AG04450 (cell line): ENCODE data around the gene CLEC12A. TPM values are rescaled to one million over a fixed set of nuclear protein-coding genes. Genes with fewer than 3 reads are reported as not detected.

Experiments
- CTCF ChIA-PET: fragments of 300-600, 350-600 bp; formaldehyde crosslinking; extraction: SDS; loops from one replicate; lab custom pipeline; 2022; ENCODE audit warnings: antibody characterized with exemption, inconsistent platforms; lab: Charles Lee
- POLR2A ChIA-PET: fragments of 350-600 bp; formaldehyde crosslinking; extraction: SDS; loops from one replicate; lab custom pipeline; 2021; ENCODE audit warnings: antibody characterized with exemption, inconsistent platforms; lab: Yijun Ruan, JAX
- DNase-seq: peaks from one replicate; pipeline ENCODE4 v3.0.0-alpha.2; 2011; ENCODE audit warnings: low read depth, low spot score
- H3K27ac ChIP-seq: one replicate; pipeline ENCODE4 v1.5.1; 2012; ENCODE audit warnings: low read depth, low read length, control low read depth
- H3K27me3 ChIP-seq: one replicate; pipeline ENCODE4 v1.6.0; 2012; ENCODE audit warnings: low read length; ENCODE audit not compliant: control insufficient read depth, insufficient read depth
- H3K4me3 ChIP-seq: 2 replicates; pipeline ENCODE4 v1.5.1; 2011; ENCODE audit warnings: mild to moderate bottlenecking, low read depth, low read length, control low read depth
- H3K9me3 ChIP-seq: 2 replicates; pipeline ENCODE4 v1.5.1; 2012; ENCODE audit warnings: low read length; ENCODE audit not compliant: control insufficient read depth, insufficient read depth
- polyA minus RNA-seq: library from RNA; depleted of rRNA, polyadenylated mRNA; stranded (reverse); fragments of >200 nt; gene quantifications from 2 replicates; pipeline ENCODE4 v1.2.3, GENCODE V29; 2011; rRNA and poly(A)+ RNA removed
- polyA plus RNA-seq: library from polyadenylated mRNA; depleted of rRNA; stranded (reverse); fragments of >200 nt; gene quantifications from 2 replicates; pipeline ENCODE4 v1.2.3, GENCODE V29; 2011; rRNA removed
- TF ChIP-seq, protein P1 (sequence below): IDR thresholded peaks from 2 replicates; pipeline ENCODE4 v1.5.1; 2011; ENCODE audit warnings: low read depth, low read length, control low read depth, inconsistent platforms

Gene CLEC12A
- polyA plus RNA-seq (not detected in 2 replicates), polyA minus RNA-seq (not detected in 2 replicates)

DNA sequence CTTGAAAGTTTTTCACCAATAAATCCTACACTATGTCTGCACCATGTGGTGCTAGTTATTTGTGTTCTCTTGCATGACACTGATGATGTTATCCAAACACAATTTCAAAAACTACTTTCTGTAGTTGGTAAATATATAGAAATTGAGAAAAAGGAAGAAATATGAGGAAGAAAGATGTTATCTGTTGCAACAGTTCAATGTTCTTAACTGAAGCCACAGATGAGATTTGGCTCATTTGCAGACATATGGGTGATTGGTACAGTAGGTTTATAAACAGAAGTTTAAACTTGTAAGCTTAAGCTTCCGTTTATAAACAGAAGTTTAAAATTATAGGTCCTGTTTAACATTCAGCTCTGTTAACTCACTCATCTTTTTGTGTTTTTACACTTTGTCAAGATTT lies at the start of gene CLEC12A:
Gene CLEC12A, plus strand, starts transcription at position 229 of the 400 bp plus-strand sequence. CDS start 188 bp downstream, outside the sequence.
- TF ChIP-seq, protein P1, sequence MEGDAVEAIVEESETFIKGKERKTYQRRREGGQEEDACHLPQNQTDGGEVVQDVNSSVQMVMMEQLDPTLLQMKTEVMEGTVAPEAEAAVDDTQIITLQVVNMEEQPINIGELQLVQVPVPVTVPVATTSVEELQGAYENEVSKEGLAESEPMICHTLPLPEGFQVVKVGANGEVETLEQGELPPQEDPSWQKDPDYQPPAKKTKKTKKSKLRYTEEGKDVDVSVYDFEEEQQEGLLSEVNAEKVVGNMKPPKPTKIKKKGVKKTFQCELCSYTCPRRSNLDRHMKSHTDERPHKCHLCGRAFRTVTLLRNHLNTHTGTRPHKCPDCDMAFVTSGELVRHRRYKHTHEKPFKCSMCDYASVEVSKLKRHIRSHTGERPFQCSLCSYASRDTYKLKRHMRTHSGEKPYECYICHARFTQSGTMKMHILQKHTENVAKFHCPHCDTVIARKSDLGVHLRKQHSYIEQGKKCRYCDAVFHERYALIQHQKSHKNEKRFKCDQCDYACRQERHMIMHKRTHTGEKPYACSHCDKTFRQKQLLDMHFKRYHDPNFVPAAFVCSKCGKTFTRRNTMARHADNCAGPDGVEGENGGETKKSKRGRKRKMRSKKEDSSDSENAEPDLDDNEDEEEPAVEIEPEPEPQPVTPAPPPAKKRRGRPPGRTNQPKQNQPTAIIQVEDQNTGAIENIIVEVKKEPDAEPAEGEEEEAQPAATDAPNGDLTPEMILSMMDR: no peak
- DNase-seq: no peak
- Histone ChIP-seq H3K9me3 (no peaks in the 10 kb centered on the region), H3K4me3 (no peak within 1 kb of the TSS), H3K27me3 (no peaks in the 10 kb centered on the region), H3K27ac (no peak within 1 kb of the TSS)
- ChIA-PET POLR2A (no interaction called here), CTCF (interaction anchor here (1.1 kb wide), 1 partner anchor 12 kb away, joined by 3 read pairs; no protein-coding TSS in a partner anchor)

DNA sequence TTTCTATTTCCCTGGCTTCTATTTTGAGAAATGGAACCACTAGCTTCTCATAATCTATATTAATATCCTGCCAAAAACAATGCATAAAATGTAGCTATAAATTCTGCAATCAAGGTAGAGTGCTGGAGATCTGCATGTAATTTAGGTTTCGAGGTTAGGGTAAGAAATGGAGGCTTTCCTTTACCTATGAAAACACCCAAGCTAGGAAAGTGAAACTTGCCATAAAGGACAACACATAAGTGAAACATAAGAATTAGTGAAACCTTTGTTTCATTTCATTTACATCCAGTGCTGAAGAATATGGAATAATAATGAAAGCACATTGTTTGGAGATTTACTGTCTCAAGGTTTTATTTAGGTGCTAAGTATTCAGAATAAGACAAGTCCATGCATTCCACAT lies 48.8 kb upstream of the CLEC12A start:
- ChIA-PET CTCF (interaction anchor here (1.3 to 1.7 kb wide), 3 partner anchors 18 to 172 kb away, joined by 5 to 16 read pairs (median 7); no protein-coding TSS in a partner anchor), POLR2A (no interaction called here)
- no peak for DNase-seq
- Histone ChIP-seq H3K27ac (no peak overlapping the region), H3K4me3 (no peak overlapping the region), H3K27me3 (no peaks in the 10 kb centered on the region), H3K9me3 (no peaks in the 10 kb centered on the region)
- TF ChIP-seq, protein P1: no peak

DNA sequence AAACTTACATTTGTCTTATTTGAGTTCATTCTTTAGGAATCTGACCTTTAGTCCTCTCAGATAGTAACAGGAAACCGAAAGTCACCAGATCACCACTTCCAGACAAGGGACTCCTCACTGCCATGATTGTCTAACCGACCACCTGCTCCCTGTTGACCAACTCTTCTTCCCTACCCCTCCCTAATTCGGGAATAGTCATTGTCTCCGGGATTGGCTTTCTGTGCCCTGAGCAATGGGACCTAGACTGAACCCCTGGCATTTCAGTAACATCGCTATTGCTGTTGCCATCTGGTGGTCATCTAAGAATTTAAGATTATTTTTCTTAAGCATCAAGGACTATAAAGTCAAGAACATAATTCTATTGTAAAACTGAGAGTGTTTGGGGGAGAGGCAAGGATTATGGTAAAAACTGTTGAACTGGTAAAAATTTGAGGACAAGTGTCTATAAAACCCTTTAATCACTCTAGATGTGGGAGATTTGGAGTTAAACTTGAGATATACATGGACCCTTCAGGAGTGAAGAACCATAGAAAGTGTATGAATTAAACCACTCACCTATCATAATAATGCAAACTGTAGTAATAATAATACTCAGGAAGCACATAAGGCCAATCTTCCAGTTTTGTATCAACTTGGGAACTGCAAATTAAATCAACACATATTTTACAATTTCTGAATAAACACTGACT lies 45.4 kb upstream of the CLEC12A start:
- H3K27ac ChIP-seq: no peak overlapping the region
- peak; percentile 6 for DNase-seq
- no peaks in the 10 kb centered on the region for H3K27me3 ChIP-seq
- H3K9me3 ChIP-seq: no peaks in the 10 kb centered on the region
- no peak overlapping the region for H3K4me3 ChIP-seq
- TF ChIP-seq, protein P1: peak; percentile 63
- ChIA-PET POLR2A (no interaction called here), CTCF (interaction anchor here (0.6 to 4.9 kb wide), 8 partner anchors 9 to 183 kb away, joined by 3 to 128 read pairs (median 4); no protein-coding TSS in a partner anchor)

DNA sequence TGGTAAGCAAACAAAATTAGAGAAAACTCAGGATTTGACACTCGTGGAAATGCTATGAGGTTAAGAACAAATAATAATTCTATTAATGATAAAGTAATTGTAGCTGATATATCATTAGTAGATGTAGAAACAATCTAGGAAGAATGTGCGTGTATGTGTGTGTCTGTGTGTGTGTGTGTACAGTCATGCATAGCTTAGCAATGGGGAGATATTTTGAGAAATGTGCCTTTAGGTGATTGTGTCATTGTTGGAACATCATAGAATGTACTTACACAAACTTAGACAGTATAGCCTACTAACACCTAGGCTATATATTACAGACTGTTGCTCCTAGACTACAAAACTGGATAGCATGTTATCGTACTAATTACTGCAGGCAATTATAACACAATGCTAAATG lies 44.3 kb upstream of the CLEC12A start:
- ChIA-PET POLR2A (no interaction called here), CTCF (interaction anchor here (0.6 to 4.9 kb wide), 8 partner anchors 26 to 213 kb away, joined by 3 to 128 read pairs (median 6); no protein-coding TSS in a partner anchor)
- TF ChIP-seq, protein P1: no peak
- DNase-seq: no peak
- H3K27me3 ChIP-seq: no peaks in the 10 kb centered on the region
- no peaks in the 10 kb centered on the region for H3K9me3 ChIP-seq
- no peak overlapping the region for H3K4me3 ChIP-seq
- no peak overlapping the region for H3K27ac ChIP-seq

DNA sequence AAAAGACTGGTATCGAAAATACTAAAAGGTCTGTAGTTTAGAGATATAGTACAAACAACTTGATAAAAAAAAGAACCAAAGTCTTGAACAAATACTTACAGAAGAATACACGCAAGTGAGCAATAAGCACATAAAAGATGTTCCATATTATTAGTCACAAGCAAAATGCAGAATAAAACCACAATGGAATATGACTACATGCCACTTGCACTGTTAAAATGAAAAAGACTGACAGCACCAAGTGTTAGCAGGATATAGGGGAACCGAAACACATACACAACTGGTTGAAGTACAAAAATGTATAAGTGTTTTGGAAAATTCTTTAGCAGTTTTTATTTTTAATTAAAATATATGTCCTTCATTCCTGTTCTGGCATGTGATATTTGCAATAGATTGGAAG lies 42.6 kb upstream of the CLEC12A start:
- POLR2A ChIA-PET: no interaction called here
- Histone ChIP-seq H3K4me3 (no peak overlapping the region), H3K9me3 (no peaks in the 10 kb centered on the region), H3K27me3 (no peaks in the 10 kb centered on the region), H3K27ac (no peak overlapping the region)
- TF ChIP-seq, protein P1: no peak
- CTCF ChIA-PET: interaction anchor here (0.7 to 4.9 kb wide), 3 partner anchors 114 to 179 kb away, joined by 3 to 128 read pairs (median 13); no protein-coding TSS in a partner anchor
- DNase-seq: no peak
